Neutrophil (primary cell): ENCODE measurements around the gene TFDP1.

Experiments used
- H3K27ac ChIP-seq: fragments of 200-600 bp; sonication (generic); 2 replicates; pipeline ENCODE4 v1.5.1; 2016; ENCODE audit warnings: mild to moderate bottlenecking, moderate library complexity
- H3K27me3 ChIP-seq: fragments of 200-600 bp; sonication (generic); 2 replicates; pipeline ENCODE4 v1.6.0; 2016; ENCODE audit warnings: mild to moderate bottlenecking
- H3K36me3 ChIP-seq: fragments of 200-600 bp; sonication (generic); 2 replicates; pipeline ENCODE4 v1.5.1; 2017
- H3K4me1 ChIP-seq, 2 experiments: fragments of 200-600 bp in 1 of 2; sonication (generic) in 1 of 2; 1 replicate in 1 of 2; 2 replicates in 1 of 2; pipeline versions ENCODE4 v1.5.1 to v1.6.1; 2013 to 2016; ENCODE audit warnings: low read depth in 1 of 2, low read length in 1 of 2, mild to moderate bottlenecking in 1 of 2, moderate library complexity in 1 of 2; ENCODE audit not compliant: control insufficient read depth in 1 of 2, insufficient read depth in 1 of 2
- H3K4me3 ChIP-seq, 2 experiments: fragments of 200-600 bp in 1 of 2; sonication (generic) in 1 of 2; 1 replicate in 1 of 2; 2 replicates in 1 of 2; pipeline ENCODE4 v1.5.1; 2013 to 2016; ENCODE audit warnings: low read depth in 1 of 2, low read length in 1 of 2, mild to moderate bottlenecking in 1 of 2, moderate library complexity in 1 of 2
- H3K9me3 ChIP-seq: fragments of 200-600 bp; sonication (generic); 2 replicates; pipeline ENCODE4 v1.5.1; 2016
- CTCF ChIP-seq: fragments of 200-600 bp; sonication (generic); IDR thresholded peaks from 2 replicates; pipeline ENCODE4 v1.5.1; 2016; ENCODE audit warnings: antibody characterized with exemption

Gene TFDP1

DNA sequence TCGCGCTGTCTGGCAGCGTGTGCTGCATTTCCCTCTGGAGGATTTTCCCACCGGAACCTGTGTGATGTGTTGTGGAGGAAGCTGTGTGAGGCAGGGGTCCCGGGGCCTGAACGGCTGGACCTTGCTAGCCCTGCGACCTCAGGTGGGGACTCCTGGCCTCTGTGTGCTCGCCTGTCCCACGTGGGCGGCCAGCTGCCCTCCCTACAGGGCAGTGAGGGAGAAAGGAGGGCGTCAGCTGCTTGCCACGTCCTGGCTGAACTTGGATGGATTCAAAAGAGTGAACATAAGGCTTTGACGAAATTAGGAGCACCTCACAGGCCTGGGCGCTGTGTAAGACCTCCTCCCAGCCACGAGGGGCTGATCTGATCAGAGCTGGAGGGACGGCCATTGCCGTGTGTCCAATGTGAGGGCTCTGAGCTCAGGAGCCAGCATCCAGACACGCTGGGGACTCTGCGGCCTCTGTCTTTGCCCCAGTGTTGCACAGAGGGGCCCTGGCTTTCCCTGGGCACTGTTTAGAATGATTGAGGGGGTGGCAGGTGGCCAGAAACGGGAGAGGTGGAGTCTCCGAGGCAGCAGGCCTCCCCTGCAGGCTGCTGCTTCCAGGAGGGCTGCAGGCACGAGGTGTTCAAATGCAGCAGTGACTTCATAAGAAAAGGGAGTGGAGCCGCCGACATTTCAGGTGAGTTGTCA lies 13.0 kb downstream of the TFDP1 start:
- H3K27me3 ChIP-seq, result no peaks in the 10 kb centered on the region
- no peaks in the 10 kb centered on the region for H3K4me1 ChIP-seq
- H3K9me3 ChIP-seq, result no peaks in the 10 kb centered on the region
- TF ChIP-seq CTCF, result no peak
- no peak overlapping the region for H3K4me3 ChIP-seq
- no peak overlapping the region for H3K27ac ChIP-seq
- H3K36me3 ChIP-seq, result peaks cover 39% of the 10 kb centered on the region

- Histone ChIP-seq H3K4me3 (no peak overlapping the region), H3K27ac (no peak overlapping the region), H3K9me3 (no peaks in the 10 kb centered on the region), H3K36me3 (peaks cover 34% of the 10 kb centered on the region), H3K27me3 (no peaks in the 10 kb centered on the region), H3K4me1 (peaks cover 0 to 2% of the 10 kb centered on the region in 2 experiments)
- TF ChIP-seq CTCF, result no peak
Observed at GRCh38 chr13:113598081-113598410, 13.5 kb downstream of the TFDP1 start.

DNA sequence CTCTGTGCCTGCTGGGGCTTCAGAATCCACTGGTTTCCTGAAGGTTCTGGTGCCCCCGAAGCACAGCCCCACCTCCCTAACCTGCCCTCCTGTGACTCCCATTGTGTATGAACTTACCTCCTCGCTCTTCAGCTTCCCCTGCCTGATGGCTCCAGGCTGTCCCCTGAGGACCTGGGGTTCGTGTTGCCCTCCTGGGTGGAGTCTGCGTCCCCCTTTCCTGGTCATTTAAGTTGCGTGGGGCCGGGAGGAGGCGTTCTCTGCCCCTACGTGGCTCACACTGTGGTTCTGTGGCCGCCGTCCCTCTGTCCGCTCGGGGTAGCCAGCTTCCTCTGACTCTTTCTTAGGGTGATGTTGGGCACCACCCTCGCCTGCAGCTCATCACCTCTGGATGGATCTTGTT lies 13.9 kb downstream of the TFDP1 start:
- peaks cover 32% of the 10 kb centered on the region for H3K36me3 ChIP-seq
- H3K27me3 ChIP-seq, result no peaks in the 10 kb centered on the region
- H3K4me3 ChIP-seq, result no peak overlapping the region
- H3K27ac ChIP-seq, result no peak overlapping the region
- H3K4me1 ChIP-seq, result peaks cover under 1 to 7% of the 10 kb centered on the region in 2 experiments
- no peaks in the 10 kb centered on the region for H3K9me3 ChIP-seq
- no peak for TF ChIP-seq CTCF

DNA sequence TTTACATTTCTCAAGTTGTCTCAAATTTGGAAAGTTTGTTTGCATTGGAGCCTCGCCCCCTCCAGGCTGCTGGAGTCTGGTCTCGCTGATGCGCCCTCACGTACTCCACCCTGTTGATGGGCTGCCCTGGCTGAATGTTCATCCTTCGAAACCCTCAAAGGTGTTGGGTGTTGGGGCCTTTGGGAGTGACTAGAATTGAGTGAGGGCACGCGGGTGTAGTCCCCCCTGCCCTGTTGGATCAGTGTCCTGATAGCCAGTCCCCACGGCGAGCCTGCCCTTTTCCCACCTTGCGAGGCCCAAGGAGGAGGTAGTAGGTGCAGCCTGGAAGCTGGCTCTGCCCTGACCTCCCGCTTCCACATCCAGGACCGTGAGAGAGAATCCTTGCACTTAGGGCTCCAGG lies 14.8 kb downstream of the TFDP1 start:
- no peak overlapping the region for H3K4me3 ChIP-seq
- peaks cover 32% of the 10 kb centered on the region for H3K36me3 ChIP-seq
- TF ChIP-seq CTCF, result no peak
- no peaks in the 10 kb centered on the region for H3K27me3 ChIP-seq
- H3K9me3 ChIP-seq, result no peaks in the 10 kb centered on the region
- peaks cover 9 to 16% of the 10 kb centered on the region in 2 experiments for H3K4me1 ChIP-seq
- H3K27ac ChIP-seq, result no peak overlapping the region

DNA sequence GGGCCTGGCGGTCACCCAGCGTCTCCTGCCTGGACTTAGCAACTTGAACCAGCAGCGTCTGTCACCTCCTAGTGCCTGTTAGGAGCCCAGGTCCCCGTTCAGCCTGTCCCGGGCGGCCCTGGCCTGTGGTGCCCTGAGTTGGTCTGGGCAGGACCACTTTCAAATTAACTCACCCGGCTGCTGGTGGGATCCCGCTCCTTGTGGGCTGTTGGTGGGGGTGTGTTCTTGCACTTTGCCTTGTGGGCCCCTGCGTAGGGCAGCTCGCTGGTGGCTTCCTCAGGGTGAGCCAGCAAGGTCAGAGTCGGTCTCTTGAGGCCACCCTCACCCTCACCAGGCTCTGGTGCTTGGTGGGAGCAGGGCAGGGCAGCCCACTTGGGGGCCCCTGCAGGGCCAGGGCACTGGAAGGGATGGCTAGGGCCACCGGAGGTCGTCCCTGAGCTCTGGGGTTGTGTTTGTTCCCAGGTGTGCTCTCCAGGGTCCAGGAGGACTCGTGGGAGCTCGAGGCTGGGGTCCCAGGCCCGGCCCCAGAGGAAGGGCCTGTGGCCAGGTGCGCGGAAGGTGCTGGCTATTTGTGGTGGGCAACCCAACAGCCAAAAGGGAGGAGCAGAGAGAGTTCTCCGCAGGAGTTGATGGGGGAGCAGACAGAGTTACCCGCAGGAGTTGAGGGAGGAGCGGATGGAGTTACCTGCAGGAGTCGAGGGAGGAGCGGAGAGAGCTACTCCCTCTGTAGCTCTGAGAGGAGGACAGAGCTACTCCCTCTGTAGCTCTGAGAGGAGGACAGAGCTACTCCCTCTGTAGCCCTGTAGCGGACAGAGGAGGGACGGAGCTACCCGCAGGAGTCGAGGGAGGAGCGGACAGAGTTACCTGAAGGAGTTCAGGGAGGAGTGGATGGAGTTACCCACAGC lies 16.9 kb downstream of the TFDP1 start:
- H3K36me3 ChIP-seq, result peaks cover 23% of the 10 kb centered on the region
- H3K27me3 ChIP-seq, result no peaks in the 10 kb centered on the region
- H3K9me3 ChIP-seq, result no peaks in the 10 kb centered on the region
- no peak for TF ChIP-seq CTCF
- no peak overlapping the region for H3K27ac ChIP-seq
- no peak overlapping the region for H3K4me3 ChIP-seq
- H3K4me1 ChIP-seq, result peaks cover 30 to 36% of the 10 kb centered on the region in 2 experiments
